CD4-positive, alpha-beta T cell treated with Interleukin-21 for 1 hour (primary cell): ENCODE results near the gene ZNF17.
"Not testable (repeated sequence)": the region's sequence is repeated elsewhere in the genome, so short reads cannot be mapped to it uniquely, and the experiment has no call there.

Source experiments
- DNase-seq: peaks from one replicate; pipeline ENCODE4 v3.0.0-alpha.2; 2020

ZNF17 gene

GRCh38 chr19:57410877-57411671 is at the start of gene ZNF17:
Gene ZNF17 (plus strand): TSS chr19:57411161. CDS start chr19:57413616, 2,455 bp downstream.
- peak; percentile 93 for DNase-seq

- DNase-seq: no peak
Measured at GRCh38 chr19:57362419-57362818, 48.5 kb upstream of the ZNF17 start.

- DNase-seq: peak; percentile 99
Measured at GRCh38 chr19:57362997-57363687, 47.8 kb upstream of the ZNF17 start, which contains the start of the genes TRAPPC2B and ZNF547. Gene TRAPPC2B (plus strand): TSS chr19:57363551. CDS start chr19:57364834, 1,283 bp downstream. Gene ZNF547 (plus strand): TSS chr19:57363551. CDS start chr19:57368556, 5,005 bp downstream.

GRCh38 chr19:57363688-57364181 is 47.2 kb upstream of the ZNF17 start:
- DNase-seq: no peak

- no peak for DNase-seq
Measured at GRCh38 chr19:57366776-57367175, 44.2 kb upstream of the ZNF17 start.

GRCh38 chr19:57374179-57374578 is 36.8 kb upstream of the ZNF17 start:
- no peak for DNase-seq

GRCh38 chr19:57374647-57375046 is 36.3 kb upstream of the ZNF17 start:
- DNase-seq: not testable (repeated sequence)

- DNase-seq: no peak
Measured at GRCh38 chr19:57376151-57376550, 34.8 kb upstream of the ZNF17 start.

- DNase-seq: no peak
Measured at GRCh38 chr19:57377498-57378146, 33.3 kb upstream of the ZNF17 start.

- no peak for DNase-seq
Measured at GRCh38 chr19:57380923-57381322, 30.0 kb upstream of the ZNF17 start.

GRCh38 chr19:57382806-57383488 is 28.0 kb upstream of the ZNF17 start:
- no peak for DNase-seq

- DNase-seq: no peak
Measured at GRCh38 chr19:57389194-57389729, 21.7 kb upstream of the ZNF17 start.

GRCh38 chr19:57389730-57390598 is 21.0 kb upstream of the ZNF17 start, which contains the start of gene ZNF548:
Gene ZNF548 (plus strand): TSS chr19:57389854. CDS start chr19:57390100, 246 bp downstream.
- DNase-seq: peak; percentile 98

GRCh38 chr19:57395710-57396109 is 15.3 kb upstream of the ZNF17 start:
- no peak for DNase-seq

- no peak for DNase-seq
Measured at GRCh38 chr19:57398868-57399267, 12.1 kb upstream of the ZNF17 start.

GRCh38 chr19:57403737-57404563 is 7.0 kb upstream of the ZNF17 start:
- no peak for DNase-seq

- DNase-seq: peak; percentile 79
Measured at GRCh38 chr19:57406516-57407123, 4.3 kb upstream of the ZNF17 start.

- DNase-seq: no peak
Measured at GRCh38 chr19:57419439-57419838, 8.5 kb downstream of the ZNF17 start.

- no peak for DNase-seq
Measured at GRCh38 chr19:57421037-57421436, 10.1 kb downstream of the ZNF17 start.
